ENCODE data around the gene GPM6B. TPM values are rescaled to one million over a fixed set of nuclear protein-coding genes. Genes with fewer than 3 reads are reported as not detected.
"Not testable (repeated sequence)": the region's sequence is repeated elsewhere in the genome, so short reads cannot be mapped to it uniquely, and the experiment has no call there.

Gene GPM6B
- total RNA-seq, 8 experiments from 2014 or later, result 1.3 to 233 (median 65.1) TPM

DNA sequence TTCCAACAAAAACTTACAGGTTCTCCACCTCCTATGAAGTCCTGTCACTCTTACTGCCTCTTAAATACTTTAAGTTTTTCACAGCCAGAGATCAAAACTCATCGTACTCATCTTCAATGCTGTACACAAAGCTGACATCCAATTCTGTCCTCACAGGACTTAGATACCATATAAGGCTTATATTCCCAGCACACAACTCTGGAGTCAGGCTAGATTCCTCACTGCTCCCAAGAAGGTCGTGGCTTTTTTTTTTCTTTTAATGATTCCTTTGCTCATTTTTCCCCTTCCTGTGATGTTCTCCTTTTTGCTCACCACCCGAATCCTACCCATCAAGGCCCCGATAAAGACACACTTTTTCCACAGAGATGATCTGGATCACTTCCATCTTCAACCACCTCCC lies 83.4 kb downstream of the GPM6B start:
- peak overlapping the region; percentile 78 to 92 (median 88) for H3K4me3 ChIP-seq
- peak overlapping the region; percentile 23 to 91 for H3K27ac ChIP-seq
- 0 to 22% (median 15%) methylated on average over 2 to 4 of the region's 4 CpGs; no CpG with 5 or more reads in 6 of the 10 experiments for WGBS, 10 experiments
- in situ Hi-C loops (cut with MboI; ENCODE audit: low pct_unique_long_range_greater_than_20kb in 2 of 9, low sequenced_read_pairs in 9 of 9, unreplicated experiment in 9 of 9), result loop anchor here in 1 of 9 experiments (25.0 kb wide), 1 partner anchor 304 kb away; the partner anchor contains the start of gene GEMIN8
- H3K4me1 ChIP-seq (replicated peaks in 1 of 2), result peaks cover 0 to 8% of the 10 kb centered on the region in 2 donors
- no peak for ATAC-seq (replicated peaks in 6 of 8)

DNA sequence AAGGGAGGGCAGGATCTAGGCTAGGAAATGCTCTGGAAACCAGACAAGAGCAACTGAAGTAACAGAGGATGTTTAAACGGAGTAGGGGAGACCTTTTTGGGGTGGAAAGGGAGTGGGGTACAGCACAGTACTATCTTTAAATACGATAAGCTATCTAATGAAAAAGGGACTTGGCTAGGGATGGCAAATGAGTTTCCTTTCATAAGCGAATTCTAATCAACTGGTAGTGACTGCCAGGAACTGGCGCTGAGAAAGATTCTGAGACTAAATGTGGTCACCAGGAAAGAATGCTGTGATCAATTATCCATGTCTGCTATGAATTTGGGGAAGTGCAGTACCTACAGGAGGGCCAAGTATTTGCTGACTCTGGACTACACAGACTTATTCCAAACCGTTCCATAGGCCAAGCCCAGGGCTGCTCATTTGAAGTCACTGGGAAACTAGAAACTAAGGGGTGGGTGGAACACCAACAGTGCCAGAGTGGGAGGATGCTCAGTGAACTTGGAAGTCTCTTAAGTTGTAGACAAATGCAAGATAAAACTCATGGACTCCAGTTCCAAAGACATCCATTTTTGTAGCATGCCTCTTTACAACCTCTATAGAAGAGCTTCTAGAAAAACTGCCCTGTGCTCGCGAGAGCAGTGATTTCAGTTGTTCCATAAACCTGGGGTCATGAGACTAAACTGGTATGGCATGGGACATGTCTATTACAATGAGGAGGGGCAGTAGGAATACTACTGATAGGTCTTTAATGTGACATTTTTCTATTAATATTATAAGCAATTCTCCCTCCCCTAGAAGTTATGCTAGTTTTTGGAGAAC lies 84.4 kb downstream of the GPM6B start:
- ATAC-seq (replicated peaks in 6 of 8), result peak in 2 of 8 experiments; percentile 3 to 8
- H3K4me3 ChIP-seq, result peak overlapping the region in 1 of 5 donors; percentile 90
- in situ Hi-C loops (cut with MboI; ENCODE audit: low pct_unique_long_range_greater_than_20kb in 2 of 9, low sequenced_read_pairs in 9 of 9, unreplicated experiment in 9 of 9), result loop anchor here in 1 of 9 experiments (25.0 kb wide), 1 partner anchor 305 kb away; the partner anchor contains the start of gene GEMIN8
- H3K27ac ChIP-seq, result no peak overlapping the region
- H3K4me1 ChIP-seq (replicated peaks in 1 of 2), result peaks cover 0 to 8% of the 10 kb centered on the region in 2 donors
- WGBS, 10 experiments, result 0 to 77% (median 67%) methylated on average over 1 to 5 of the region's 7 CpGs; no CpG with 5 or more reads in 5 of the 10 experiments

DNA sequence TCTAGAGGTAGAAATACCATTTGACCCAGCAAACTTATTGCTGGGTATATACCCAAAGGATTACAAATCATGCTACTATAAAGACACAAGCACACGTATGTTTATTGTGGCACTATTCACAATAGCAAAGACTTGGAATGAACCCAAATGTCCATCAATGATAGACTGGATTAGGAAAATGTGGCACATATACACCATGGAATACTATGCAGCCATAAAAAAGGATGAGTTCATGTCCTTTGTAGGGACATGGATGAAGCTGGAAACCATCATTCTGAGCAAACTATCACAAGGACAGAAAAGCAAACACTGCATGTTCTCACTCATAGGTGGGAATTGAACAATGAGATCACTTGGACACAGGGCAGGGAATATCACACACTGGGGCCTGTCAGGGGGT lies 86.4 kb downstream of the GPM6B start:
- ATAC-seq (replicated peaks in 6 of 8); H3K4me1 ChIP-seq (replicated peaks in 1 of 2); H3K4me3 ChIP-seq; H3K27ac ChIP-seq: not testable (repeated sequence)
- in situ Hi-C loops (cut with MboI; ENCODE audit: low pct_unique_long_range_greater_than_20kb in 2 of 9, low sequenced_read_pairs in 9 of 9, unreplicated experiment in 9 of 9), result loop anchor here in 1 of 9 experiments (25.0 kb wide), 1 partner anchor 307 kb away; the partner anchor contains the start of gene GEMIN8
- no CpG with 5 or more reads among the region's 1 CpG for WGBS, 10 experiments

DNA sequence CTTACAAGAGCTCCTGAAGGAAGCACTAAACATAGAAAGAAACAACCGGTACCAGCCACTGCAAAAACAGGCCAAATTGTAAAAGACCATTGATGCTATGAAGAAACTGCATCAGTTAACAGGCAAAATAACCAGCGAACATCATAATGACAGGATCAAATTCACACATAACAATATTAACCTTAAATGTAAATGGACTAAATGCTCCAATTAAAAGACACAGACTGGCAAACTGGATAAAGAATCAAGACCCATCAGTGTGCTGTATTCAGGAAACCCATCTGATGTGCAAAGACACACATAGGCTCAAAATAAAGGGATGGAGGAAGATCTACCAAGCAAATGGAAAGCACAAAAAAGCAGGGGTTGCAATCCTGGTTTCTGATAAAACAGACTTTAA lies 90.3 kb downstream of the GPM6B start:
- WGBS, 10 experiments, result 100% methylated on average over 1 to 2 of the region's 2 CpGs; no CpG with 5 or more reads in 6 of the 10 experiments
- in situ Hi-C loops (cut with MboI; ENCODE audit: low pct_unique_long_range_greater_than_20kb in 2 of 9, low sequenced_read_pairs in 9 of 9, unreplicated experiment in 9 of 9), result loop anchor here in 1 of 9 experiments (25.0 kb wide), 1 partner anchor 311 kb away; the partner anchor contains the start of gene GEMIN8
- H3K4me1 ChIP-seq (replicated peaks in 1 of 2); ATAC-seq (replicated peaks in 6 of 8); H3K4me3 ChIP-seq; H3K27ac ChIP-seq: not testable (repeated sequence)

DNA sequence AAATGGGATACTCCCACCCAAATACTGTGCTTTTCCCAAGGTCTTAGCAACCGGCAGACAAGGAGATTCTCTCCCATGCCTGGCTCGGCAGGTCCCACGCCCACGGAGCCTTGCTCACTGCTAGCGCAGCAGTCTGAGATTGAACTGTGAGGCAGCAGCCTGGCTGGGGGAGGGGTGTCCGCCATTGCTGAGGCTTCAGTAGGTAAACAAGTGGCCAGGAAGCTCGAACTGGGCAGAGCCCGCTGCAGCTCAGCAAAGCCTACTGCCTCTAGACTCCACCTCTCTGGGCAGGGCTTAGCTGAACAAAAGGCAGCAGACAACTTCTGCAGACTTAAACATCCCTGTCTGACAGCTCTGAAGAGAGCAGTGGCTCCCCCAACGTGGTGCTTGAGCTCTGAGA lies 92.0 kb downstream of the GPM6B start:
- ATAC-seq (replicated peaks in 6 of 8); H3K4me3 ChIP-seq; H3K4me1 ChIP-seq (replicated peaks in 1 of 2): not testable (repeated sequence)
- in situ Hi-C loops (cut with MboI; ENCODE audit: low pct_unique_long_range_greater_than_20kb in 2 of 9, low sequenced_read_pairs in 9 of 9, unreplicated experiment in 9 of 9), result loop anchor here in 1 of 9 experiments (25.0 kb wide), 1 partner anchor 312 kb away; the partner anchor contains the start of gene GEMIN8
- peak overlapping the region in 1 of 2 donors; percentile 53 for H3K27ac ChIP-seq
- WGBS, 10 experiments, result 40 to 80% (median 57%) methylated on average over 1 of the region's 9 CpGs; no CpG with 5 or more reads in 7 of the 10 experiments

DNA sequence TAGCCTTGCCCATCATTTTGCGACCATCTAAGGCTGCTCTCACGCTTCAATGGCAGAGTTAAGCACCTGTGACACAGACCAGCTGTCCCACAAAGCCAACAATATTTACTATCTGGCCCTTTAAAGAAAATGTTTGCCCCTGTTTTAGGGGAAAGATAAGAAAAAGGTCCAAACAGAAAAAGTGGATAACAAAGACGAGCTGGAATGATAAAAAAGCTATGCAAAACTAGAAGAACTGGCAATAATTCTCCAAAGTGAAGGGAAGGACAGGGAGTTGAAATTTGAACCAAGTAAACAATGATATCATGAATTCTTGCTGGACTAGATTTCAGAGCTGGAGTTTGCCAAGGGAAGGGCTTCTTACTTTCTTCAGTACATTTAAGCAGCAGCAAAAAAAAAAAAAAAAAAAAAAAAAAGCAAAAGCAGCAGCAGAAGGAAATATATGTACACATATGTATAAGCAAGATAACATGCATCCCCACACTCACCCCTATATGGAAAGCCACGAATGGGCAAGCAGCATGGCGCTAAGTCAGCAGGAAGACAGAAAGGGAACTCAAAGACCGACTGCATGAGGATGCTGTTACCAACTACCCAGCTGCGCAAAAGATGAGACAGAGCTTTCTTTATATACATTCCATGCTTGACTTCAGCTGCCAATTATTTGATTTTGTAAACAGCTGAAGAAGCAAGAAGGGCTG lies 94.9 kb downstream of the GPM6B start:
- in situ Hi-C loops (cut with MboI; ENCODE audit: low pct_unique_long_range_greater_than_20kb in 2 of 9, low sequenced_read_pairs in 9 of 9, unreplicated experiment in 9 of 9), result no loop called here
- Histone ChIP-seq H3K27ac (no peak overlapping the region), H3K4me3 (no peak overlapping the region), H3K4me1 (replicated peaks in 1 of 2) (peaks cover 2 to 11% of the 10 kb centered on the region in 2 donors)
- no peak for ATAC-seq (replicated peaks in 6 of 8)
- WGBS, 10 experiments, result 17 to 100% (median 80%) methylated on average over 1 to 5 of the region's 7 CpGs; no CpG with 5 or more reads in 2 of the 10 experiments

DNA sequence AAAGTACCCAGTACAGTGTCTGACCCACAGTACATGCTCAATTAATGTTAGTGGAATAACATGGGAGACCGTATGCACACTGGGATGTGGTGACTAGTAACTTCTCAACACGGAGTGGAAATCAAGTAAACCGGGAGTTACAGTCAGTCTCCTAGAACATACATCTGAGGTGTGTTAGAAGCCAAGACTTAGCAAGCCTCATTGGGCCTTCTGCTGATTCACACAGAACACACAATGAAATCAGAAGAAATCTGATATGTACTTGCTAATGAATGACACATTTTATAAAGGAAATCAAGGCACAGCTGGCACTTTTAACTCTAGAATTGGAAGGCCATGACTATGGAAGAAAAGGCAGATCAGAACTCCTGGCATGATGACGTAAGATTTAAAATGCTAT lies 95.5 kb downstream of the GPM6B start:
- 79% methylated on average over 3 of the region's 4 CpGs; no CpG with 5 or more reads in 9 of the 10 experiments for WGBS, 10 experiments
- in situ Hi-C loops (cut with MboI; ENCODE audit: low pct_unique_long_range_greater_than_20kb in 2 of 9, low sequenced_read_pairs in 9 of 9, unreplicated experiment in 9 of 9), result no loop called here
- Histone ChIP-seq H3K27ac (no peak overlapping the region), H3K4me3 (no peak overlapping the region), H3K4me1 (replicated peaks in 1 of 2) (peaks cover 2 to 11% of the 10 kb centered on the region in 2 donors)
- ATAC-seq (replicated peaks in 6 of 8), result no peak

Other genes starting within 250 kb of the GPM6B start
- gene EGFL6, start 247.5 kb downstream of the GPM6B start, total RNA-seq, result 1 to 10 TPM in 4 of 8 experiments, under 1 TPM in 4; 0.33 to 6.8 (median 2.0) TPM
- 1 to 10 TPM; 1.9 to 7.0 (median 3.6) TPM for gene TCEANC, start 164.0 kb downstream of the GPM6B start, total RNA-seq
- gene RAB9A, start 128.0 kb downstream of the GPM6B start, total RNA-seq, result 10 to 100 TPM; 10.4 to 29.6 (median 15.0) TPM
- gene TRAPPC2, start 82.5 kb downstream of the GPM6B start, total RNA-seq, result 10 to 100 TPM; 10.9 to 66.5 (median 29.4) TPM
- gene OFD1, start 82.3 kb downstream of the GPM6B start, total RNA-seq, result 10 to 100 TPM; 10.5 to 35.0 (median 23.8) TPM
- gene GEMIN8, start 212.8 kb upstream of the GPM6B start, total RNA-seq, result 10 to 100 TPM in 4 of 8 experiments, 1 to 10 TPM in 4; 7.5 to 25.0 (median 10.2) TPM